ENCODE data around the gene SDCBP2.

SDCBP2 gene

GRCh38 chr20:1336699-1337367 is 7.9 kb upstream of the SDCBP2 start:
- TF ChIP-seq, protein P1, sequence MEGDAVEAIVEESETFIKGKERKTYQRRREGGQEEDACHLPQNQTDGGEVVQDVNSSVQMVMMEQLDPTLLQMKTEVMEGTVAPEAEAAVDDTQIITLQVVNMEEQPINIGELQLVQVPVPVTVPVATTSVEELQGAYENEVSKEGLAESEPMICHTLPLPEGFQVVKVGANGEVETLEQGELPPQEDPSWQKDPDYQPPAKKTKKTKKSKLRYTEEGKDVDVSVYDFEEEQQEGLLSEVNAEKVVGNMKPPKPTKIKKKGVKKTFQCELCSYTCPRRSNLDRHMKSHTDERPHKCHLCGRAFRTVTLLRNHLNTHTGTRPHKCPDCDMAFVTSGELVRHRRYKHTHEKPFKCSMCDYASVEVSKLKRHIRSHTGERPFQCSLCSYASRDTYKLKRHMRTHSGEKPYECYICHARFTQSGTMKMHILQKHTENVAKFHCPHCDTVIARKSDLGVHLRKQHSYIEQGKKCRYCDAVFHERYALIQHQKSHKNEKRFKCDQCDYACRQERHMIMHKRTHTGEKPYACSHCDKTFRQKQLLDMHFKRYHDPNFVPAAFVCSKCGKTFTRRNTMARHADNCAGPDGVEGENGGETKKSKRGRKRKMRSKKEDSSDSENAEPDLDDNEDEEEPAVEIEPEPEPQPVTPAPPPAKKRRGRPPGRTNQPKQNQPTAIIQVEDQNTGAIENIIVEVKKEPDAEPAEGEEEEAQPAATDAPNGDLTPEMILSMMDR (IDR thresholded peaks at IDR 0.05; ENCODE audit: low read depth, low read length) = no peak
- no peak overlapping the region for H3K4me3 ChIP-seq (replicated peaks in 1 of 2; ENCODE audit: low read depth in 2 of 2, low read length in 2 of 2)
- peak; percentile 65 to 84 for DNase-seq (ENCODE audit: low read depth in 2 of 2)

- TF ChIP-seq, protein P1 (IDR thresholded peaks at IDR 0.05; ENCODE audit: low read depth, low read length) = no peak
- no peak for DNase-seq (ENCODE audit: low read depth in 2 of 2)
- H3K4me3 ChIP-seq (replicated peaks in 1 of 2; ENCODE audit: low read depth in 2 of 2, low read length in 2 of 2) = no peak overlapping the region
These were observed 7.2 kb upstream of the SDCBP2 start for GRCh38 chr20:1335961-1336698.

- TF ChIP-seq, protein P1 (IDR thresholded peaks at IDR 0.05; ENCODE audit: low read depth, low read length) = peak; percentile 18
- no peak overlapping the region for H3K4me3 ChIP-seq (replicated peaks in 1 of 2; ENCODE audit: low read depth in 2 of 2, low read length in 2 of 2)
- DNase-seq (ENCODE audit: low read depth in 2 of 2) = peak in 1 of 2 donors; percentile 38
These were observed 5.8 kb upstream of the SDCBP2 start for GRCh38 chr20:1334761-1335160.

DNA sequence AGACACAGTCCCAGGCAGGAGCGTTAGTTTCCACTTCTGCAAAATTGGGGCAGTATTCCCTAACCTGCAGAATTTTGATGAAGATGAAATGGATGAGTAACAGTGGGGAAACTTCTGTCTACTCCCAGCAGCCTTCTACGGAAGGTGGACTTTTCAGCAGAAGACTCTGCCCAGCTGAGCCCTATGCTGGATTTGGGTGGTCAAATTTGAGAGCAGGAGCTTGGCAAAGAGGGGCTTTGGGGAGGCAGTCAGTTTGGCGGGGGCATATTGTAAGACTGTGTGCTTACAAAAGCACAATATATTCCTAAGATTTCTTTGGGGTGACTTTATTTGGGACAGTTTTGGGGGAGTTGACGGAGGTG is 5.4 kb upstream of the SDCBP2 start:
- TF ChIP-seq, protein P1 (IDR thresholded peaks at IDR 0.05; ENCODE audit: low read depth, low read length) = no peak
- no peak for DNase-seq (ENCODE audit: low read depth in 2 of 2)
- H3K4me3 ChIP-seq (replicated peaks in 1 of 2; ENCODE audit: low read depth in 2 of 2, low read length in 2 of 2) = no peak overlapping the region

DNA sequence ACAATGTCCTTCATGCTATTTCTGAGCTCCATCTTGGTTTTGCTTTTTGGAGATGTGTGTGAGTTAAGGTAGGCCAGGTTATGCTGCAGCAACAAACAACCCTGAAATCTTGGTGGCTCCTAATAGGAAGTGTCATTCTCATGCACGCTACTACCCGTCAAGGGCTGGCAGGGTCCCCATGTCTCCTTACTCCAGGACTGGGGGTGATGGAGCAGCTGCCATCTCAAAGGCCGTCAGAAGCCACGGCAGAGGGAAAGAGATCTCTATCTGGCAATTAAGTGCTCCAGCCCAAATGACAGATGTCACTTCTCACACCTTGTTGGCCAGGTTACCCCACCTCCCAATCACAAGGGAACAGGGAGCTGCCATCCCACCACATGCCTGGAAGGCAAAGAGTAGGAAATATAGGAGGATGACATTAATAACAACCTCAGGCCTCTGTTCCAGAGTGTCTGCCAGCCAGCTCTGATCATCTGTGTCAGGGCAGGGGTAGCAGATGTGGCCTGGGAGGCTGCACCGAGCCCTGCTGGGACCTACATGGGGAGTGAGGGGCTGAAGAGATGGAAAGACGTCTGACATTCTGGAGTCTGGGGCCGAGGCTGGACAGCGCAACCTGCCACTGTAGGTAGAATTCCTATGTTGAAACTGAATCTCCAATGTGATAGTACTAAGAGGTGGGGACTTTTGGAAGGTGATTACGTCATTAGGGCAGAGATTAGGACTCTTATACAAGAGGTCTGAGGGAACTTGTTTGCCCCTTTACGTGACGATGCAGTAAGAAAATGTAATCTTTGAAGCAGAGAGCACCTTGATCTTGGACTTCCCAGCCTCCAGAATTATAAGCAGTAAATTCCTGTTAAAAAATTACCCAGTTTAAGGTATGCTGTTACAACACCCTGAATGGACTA is 4.8 kb upstream of the SDCBP2 start:
- no peak for DNase-seq (ENCODE audit: low read depth in 2 of 2)
- no peak overlapping the region for H3K4me3 ChIP-seq (replicated peaks in 1 of 2; ENCODE audit: low read depth in 2 of 2, low read length in 2 of 2)
- TF ChIP-seq, protein P1 (IDR thresholded peaks at IDR 0.05; ENCODE audit: low read depth, low read length) = no peak

DNA sequence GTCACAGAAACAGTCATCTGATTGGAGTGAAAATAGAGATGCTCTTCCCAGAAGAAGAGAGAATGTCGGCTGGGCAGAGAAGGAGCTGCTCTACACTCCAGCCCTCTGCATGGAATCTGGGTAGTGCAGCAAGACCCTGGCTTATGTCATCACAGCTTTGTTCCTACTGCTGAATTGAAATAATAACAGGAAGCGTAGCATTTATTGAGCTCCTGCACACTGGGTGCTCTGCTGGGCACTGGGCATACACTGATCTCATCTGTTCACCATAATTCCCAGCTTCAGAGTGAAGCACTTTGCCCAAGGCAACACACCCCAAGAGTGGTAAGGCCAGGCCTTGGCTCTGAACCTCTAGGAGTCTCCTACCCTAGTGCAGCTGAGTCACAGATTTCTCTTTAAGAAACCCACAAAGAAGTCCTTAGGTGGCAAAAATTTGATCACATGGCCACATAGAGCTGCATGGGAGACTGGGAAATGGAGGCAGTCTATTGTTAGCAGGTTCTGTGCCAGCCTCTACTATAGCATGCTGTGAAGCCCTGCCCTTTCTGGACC is 3.9 kb upstream of the SDCBP2 start:
- TF ChIP-seq, protein P1 (IDR thresholded peaks at IDR 0.05; ENCODE audit: low read depth, low read length) = no peak
- H3K4me3 ChIP-seq (replicated peaks in 1 of 2; ENCODE audit: low read depth in 2 of 2, low read length in 2 of 2) = no peak overlapping the region
- no peak for DNase-seq (ENCODE audit: low read depth in 2 of 2)
